Caco-2 (cell line): ENCODE data around the gene CDNF. TPM values are rescaled to one million over a fixed set of nuclear protein-coding genes. Genes with fewer than 3 reads are reported as not detected.

Experiments
- BruUV-seq: library from RNA; stranded (reverse); fragments of 400-500 nt; replicated peaks from 2 replicates; lab custom pipeline; 2021; lab: Mats Ljungman, UMichigan
- CTCF ChIA-PET: fragments of 300-600 bp; sonication (Branson Sonifier 250); formaldehyde crosslinking; loops from one replicate; lab custom pipeline; 2022; ENCODE audit warnings: antibody characterized with exemption; lab: Charles Lee
- POLR2A ChIA-PET: fragments of 300-600 bp; sonication (Branson Sonifier 250); formaldehyde crosslinking; loops from one replicate; lab custom pipeline; 2022; ENCODE audit warnings: antibody characterized with exemption; lab: Charles Lee
- DNase-seq, 2 experiments: peaks; one replicate each; pipeline versions ENCODE4 v3.0.0 to v3.0.0-alpha.2; 2020 to 2022
- H3K27me3 ChIP-seq: replicated peaks from 2 replicates; pipeline ENCODE4 v1.6.0; 2011; ENCODE audit warnings: low read length; ENCODE audit not compliant: control insufficient read depth, insufficient read depth
- H3K36me3 ChIP-seq: 2 replicates; pipeline ENCODE4 v1.5.1; 2011; ENCODE audit warnings: low read length; ENCODE audit not compliant: control insufficient read depth, insufficient read depth
- H3K4me1 ChIP-seq: fragments of 250-450 bp; sonication (Bioruptor Pico); 2 replicates; pipeline ENCODE4 v1.5.1; 2020; ENCODE audit warnings: mild to moderate bottlenecking
- H3K4me3 ChIP-seq: 2 replicates; pipeline ENCODE4 v1.5.1; 2011; ENCODE audit warnings: low read depth, mild to moderate bottlenecking, control low read depth, low read length
- H3K9me3 ChIP-seq: fragments of 250-450 bp; sonication (Bioruptor Pico); 2 replicates; pipeline ENCODE4 v1.5.1; 2020; ENCODE audit warnings: mild to moderate bottlenecking, moderate library complexity
- H3K27ac Mint-ChIP-seq: one replicate; pipeline ENCODE4 v1.8.0; 2022; ENCODE audit warnings: mixed read lengths; ENCODE audit not compliant: unreplicated experiment
- H3K27me3 Mint-ChIP-seq: one replicate; pipeline ENCODE4 v1.8.0; 2022; ENCODE audit warnings: mixed read lengths; ENCODE audit not compliant: insufficient read depth, unreplicated experiment
- H3K36me3 Mint-ChIP-seq: one replicate; pipeline ENCODE4 v1.8.0; 2022; ENCODE audit warnings: mild to moderate bottlenecking, mixed read lengths; ENCODE audit not compliant: insufficient read depth, unreplicated experiment
- H3K4me1 Mint-ChIP-seq: one replicate; pipeline ENCODE4 v1.8.0; 2022; ENCODE audit warnings: low read depth, mixed read lengths; ENCODE audit not compliant: unreplicated experiment
- H3K4me3 Mint-ChIP-seq: one replicate; pipeline ENCODE4 v1.8.0; 2022; ENCODE audit warnings: mild to moderate bottlenecking, moderate library complexity, mixed read lengths; ENCODE audit not compliant: unreplicated experiment
- H3K9me3 Mint-ChIP-seq: one replicate; pipeline ENCODE4 v1.8.0; 2022; ENCODE audit warnings: mixed read lengths; ENCODE audit not compliant: unreplicated experiment
- intact Hi-C: fragments of 100-400 bp; cut with micrococcal nuclease; formaldehyde crosslinking; loops from one replicate; pipeline ENCODE4 v1.10.0; 2022; ENCODE audit not compliant: unreplicated experiment
- total RNA-seq: library from RNA; stranded (reverse); gene quantifications from 2 replicates; pipeline ENCODE4 v1.2.3, GENCODE V29; 2022
- TF ChIP-seq, protein P1 (sequence below), 2 experiments: fragments of 200-600 bp in 1 of 2; IDR thresholded peaks; 1 replicate in 1 of 2; 2 replicates in 1 of 2; pipeline versions ENCODE4 v1.5.1 to v1.8.0; 2011 to 2022; ENCODE audit warnings: antibody characterized with exemption in 1 of 2, control low read depth in 1 of 2, inconsistent platforms in 1 of 2, low read depth in 1 of 2, low read length in 1 of 2, mild to moderate bottlenecking in 1 of 2, moderate library complexity in 1 of 2; ENCODE audit not compliant: insufficient read depth in 1 of 2, severe bottlenecking in 1 of 2, unreplicated experiment in 1 of 2

CDNF gene
- total RNA-seq, 1 experiment from 2014 or later = 3.9 TPM

DNA sequence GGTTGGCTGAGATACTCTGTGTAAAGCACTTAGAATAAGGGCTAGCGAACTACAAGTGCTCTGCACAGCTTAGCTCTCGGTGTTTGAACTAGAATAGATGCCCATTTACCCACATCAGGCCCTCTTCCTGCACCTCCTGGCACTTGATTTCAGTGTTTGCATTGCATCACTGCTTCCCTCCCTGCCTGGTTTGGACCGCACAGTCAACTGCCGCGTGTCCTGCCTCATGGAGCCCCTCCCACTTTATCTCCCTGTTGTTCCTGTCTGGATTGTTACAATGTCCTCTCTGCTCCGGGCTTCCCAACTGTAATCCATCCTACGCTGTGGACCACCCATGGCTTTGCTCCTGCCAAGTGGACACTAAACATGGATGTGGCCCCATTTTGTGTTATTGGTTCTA lies 65.4 kb downstream of the CDNF start:
- Mint-ChIP-seq H3K36me3 (peaks cover 4% of the 10 kb centered on the region), H3K4me3 (no peak overlapping the region), H3K27me3 (no peaks in the 10 kb centered on the region), H3K4me1 (peaks cover 6% of the 10 kb centered on the region), H3K9me3 (peaks cover 14% of the 10 kb centered on the region), H3K27ac (no peak overlapping the region)
- Histone ChIP-seq H3K36me3 (no peaks in the 10 kb centered on the region; the same call in 1 of the 2 replicates), H3K9me3 (no peaks in the 10 kb centered on the region), H3K27me3 (no peaks in the 10 kb centered on the region), H3K4me3 (no peak overlapping the region), H3K4me1 (no peaks in the 10 kb centered on the region)
- no TSS peak for BruUV-seq
- intact Hi-C loops = no loop called here
- CTCF ChIA-PET = no interaction called here
- POLR2A ChIA-PET = no interaction called here
- TF ChIP-seq, protein P1, sequence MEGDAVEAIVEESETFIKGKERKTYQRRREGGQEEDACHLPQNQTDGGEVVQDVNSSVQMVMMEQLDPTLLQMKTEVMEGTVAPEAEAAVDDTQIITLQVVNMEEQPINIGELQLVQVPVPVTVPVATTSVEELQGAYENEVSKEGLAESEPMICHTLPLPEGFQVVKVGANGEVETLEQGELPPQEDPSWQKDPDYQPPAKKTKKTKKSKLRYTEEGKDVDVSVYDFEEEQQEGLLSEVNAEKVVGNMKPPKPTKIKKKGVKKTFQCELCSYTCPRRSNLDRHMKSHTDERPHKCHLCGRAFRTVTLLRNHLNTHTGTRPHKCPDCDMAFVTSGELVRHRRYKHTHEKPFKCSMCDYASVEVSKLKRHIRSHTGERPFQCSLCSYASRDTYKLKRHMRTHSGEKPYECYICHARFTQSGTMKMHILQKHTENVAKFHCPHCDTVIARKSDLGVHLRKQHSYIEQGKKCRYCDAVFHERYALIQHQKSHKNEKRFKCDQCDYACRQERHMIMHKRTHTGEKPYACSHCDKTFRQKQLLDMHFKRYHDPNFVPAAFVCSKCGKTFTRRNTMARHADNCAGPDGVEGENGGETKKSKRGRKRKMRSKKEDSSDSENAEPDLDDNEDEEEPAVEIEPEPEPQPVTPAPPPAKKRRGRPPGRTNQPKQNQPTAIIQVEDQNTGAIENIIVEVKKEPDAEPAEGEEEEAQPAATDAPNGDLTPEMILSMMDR (IDR thresholded peaks at IDR 0.05; ENCODE audit: insufficient read depth in 1 of 2, low read depth in 1 of 2, low read length in 1 of 2, severe bottlenecking in 1 of 2, unreplicated experiment in 1 of 2) = no peak
- no peak for DNase-seq

- Mint-ChIP-seq H3K27ac (no peak overlapping the region), H3K9me3 (peaks cover 14% of the 10 kb centered on the region), H3K4me1 (peaks cover 6% of the 10 kb centered on the region), H3K36me3 (peaks cover 4% of the 10 kb centered on the region), H3K27me3 (no peaks in the 10 kb centered on the region), H3K4me3 (no peak overlapping the region)
- ChIA-PET CTCF (interaction anchor here (0.6 kb wide), 1 partner anchor 1056 kb away, joined by 4 read pairs; no protein-coding TSS in a partner anchor), POLR2A (no interaction called here)
- intact Hi-C loops = no loop called here
- H3K36me3 ChIP-seq = no peaks in the 10 kb centered on the region
- no peaks in the 10 kb centered on the region for H3K4me1 ChIP-seq
- H3K9me3 ChIP-seq = no peaks in the 10 kb centered on the region
- no peak for DNase-seq
- no peak overlapping the region for H3K4me3 ChIP-seq
- TF ChIP-seq, protein P1 (IDR thresholded peaks at IDR 0.05; ENCODE audit: insufficient read depth in 1 of 2, low read depth in 1 of 2, low read length in 1 of 2, severe bottlenecking in 1 of 2, unreplicated experiment in 1 of 2) = no peak
- no peaks in the 10 kb centered on the region for H3K27me3 ChIP-seq
- no TSS peak for BruUV-seq
Observed at GRCh38 chr10:14770927-14771326, 66.9 kb downstream of the CDNF start.

Other genes starting within 250 kb of the CDNF start
- gene FAM107B, start 63.1 kb downstream of the CDNF start, total RNA-seq = 206 and 209 TPM in 2 replicates
- 36.9 and 39.3 TPM in 2 replicates for gene HSPA14, start 269 bp upstream of the CDNF start, total RNA-seq
- 30.0 and 32.8 TPM in 2 replicates for gene MSANTD7, start 269 bp upstream of the CDNF start, total RNA-seq
- gene SUV39H2, start 40.8 kb upstream of the CDNF start, total RNA-seq = 58.3 and 60.4 TPM in 2 replicates
- gene DCLRE1C, start 116.1 kb upstream of the CDNF start, total RNA-seq = 23.7 and 25.8 TPM in 2 replicates
- not detected in 2 replicates for gene MEIG1, start 121.4 kb upstream of the CDNF start, total RNA-seq
- gene OLAH, start 205.9 kb upstream of the CDNF start, total RNA-seq = not detected in 2 replicates